Endodermal cell (in vitro differentiated cells): ENCODE data around the gene GTF2F1. TPM values are rescaled to one million over a fixed set of nuclear protein-coding genes. Genes with fewer than 3 reads are reported as not detected.
"Not testable (repeated sequence)": the region's sequence is repeated elsewhere in the genome, so short reads cannot be mapped to it uniquely, and the experiment has no call there.

Experiments used
- DNase-seq: peaks from one replicate; pipeline ENCODE4 v3.0.0-alpha.2; 2017
- H3K27ac ChIP-seq: 2 replicates; pipeline ENCODE4 v1.5.1; 2013; ENCODE audit warnings: mild to moderate bottlenecking, low read depth, low read length, moderate library complexity
- H3K27me3 ChIP-seq: 2 replicates; pipeline ENCODE4 v1.6.1; 2013; ENCODE audit warnings: mild to moderate bottlenecking, low read length, moderate library complexity; ENCODE audit not compliant: insufficient read depth, control insufficient read depth, poor library complexity, severe bottlenecking
- H3K36me3 ChIP-seq: 2 replicates; pipeline ENCODE4 v1.7.0; 2013; ENCODE audit warnings: mild to moderate bottlenecking, low read length, moderate library complexity; ENCODE audit not compliant: control insufficient read depth, insufficient read depth
- H3K4me1 ChIP-seq: one replicate; pipeline ENCODE4 v1.7.0; 2013; ENCODE audit warnings: low read length; ENCODE audit not compliant: control insufficient read depth, insufficient read depth
- H3K4me3 ChIP-seq: 2 replicates; pipeline ENCODE4 v1.5.1; 2013; ENCODE audit warnings: mild to moderate bottlenecking, low read length, moderate library complexity
- H3K9ac ChIP-seq: 2 replicates; pipeline ENCODE4 v1.6.1; 2013; ENCODE audit warnings: mild to moderate bottlenecking, low read length, moderate library complexity; ENCODE audit not compliant: poor library complexity, severe bottlenecking; ENCODE audit errors: extremely low read depth
- H3K9me3 ChIP-seq: 2 replicates; pipeline ENCODE4 v1.6.1; 2013; ENCODE audit warnings: mild to moderate bottlenecking, low read length, moderate library complexity; ENCODE audit not compliant: control insufficient read depth
- H3K27ac Mint-ChIP-seq: 2 replicates; pipeline ENCODE4 v1.8.0; 2020; ENCODE audit warnings: mixed read lengths
- H3K27me3 Mint-ChIP-seq: 2 replicates; pipeline ENCODE4 v1.8.0; 2021; ENCODE audit warnings: mild to moderate bottlenecking, mixed read lengths; ENCODE audit not compliant: insufficient read depth
- H3K36me3 Mint-ChIP-seq: 2 replicates; pipeline ENCODE4 v1.8.0; 2020; ENCODE audit warnings: low read depth, mixed read lengths
- H3K4me1 Mint-ChIP-seq: 2 replicates; pipeline ENCODE4 v1.8.0; 2020; ENCODE audit warnings: mixed read lengths
- H3K4me3 Mint-ChIP-seq: 2 replicates; pipeline ENCODE4 v1.8.0; 2020; ENCODE audit warnings: mild to moderate bottlenecking, moderate library complexity, mixed read lengths
- H3K9me3 Mint-ChIP-seq: 2 replicates; pipeline ENCODE4 v1.8.0; 2020; ENCODE audit warnings: mild to moderate bottlenecking, mixed read lengths
- WGBS, 2 experiments: methylation state at CpG; one replicate each; pipeline versions ENCODE4 v1.1.5 to v1.1.7; 2013; ENCODE audit warnings: missing lambda C conversion rate in 2 of 2, mixed read lengths in 1 of 2; ENCODE audit not compliant: insufficient coverage in 1 of 2, insufficient read length in 1 of 2; 5-methylcytosine and 5-hydroxymethylcytosine counted together
- total RNA-seq, 2 donors: library from RNA; stranded (reverse); fragmentation: NEBNext Ultra II Directional in 1 of 2; extraction: Animal tissue kit (Norgen Biotek cat#: 25700) in 1 of 2; gene quantifications; 2 replicates in 1 of 2; 3 replicates in 1 of 2; pipeline ENCODE4 v1.2.1, GENCODE V29; 2021
- TF ChIP-seq, protein P1 (sequence below): fragments of 200-600 bp; sonication (generic); conservative IDR thresholded peaks from 2 replicates; pipeline ENCODE4 v1.5.0; 2021; ENCODE audit warnings: antibody characterized with exemption, mild to moderate bottlenecking

The GTF2F1 gene
- total RNA-seq, 2 donors from 2014 or later = 59.2 to 66.4 TPM

- Mint-ChIP-seq H3K27me3 (peaks cover 4% of the 10 kb centered on the region), H3K4me3 (no peak overlapping the region), H3K9me3 (peaks cover 4% of the 10 kb centered on the region), H3K36me3 (peaks cover 7% of the 10 kb centered on the region), H3K27ac (no peak overlapping the region), H3K4me1 (peaks cover 3% of the 10 kb centered on the region)
- Histone ChIP-seq H3K27me3 (no peaks in the 10 kb centered on the region), H3K9me3 (no peaks in the 10 kb centered on the region), H3K27ac (no peak overlapping the region), H3K4me3 (no peak overlapping the region), H3K4me1 (no peaks in the 10 kb centered on the region), H3K36me3 (peaks cover 5% of the 10 kb centered on the region), H3K9ac (no peak overlapping the region)
- 86 to 94% methylated on average over 5 of the region's 5 CpGs for WGBS, 2 experiments
- DNase-seq = no peak
- TF ChIP-seq, protein P1, sequence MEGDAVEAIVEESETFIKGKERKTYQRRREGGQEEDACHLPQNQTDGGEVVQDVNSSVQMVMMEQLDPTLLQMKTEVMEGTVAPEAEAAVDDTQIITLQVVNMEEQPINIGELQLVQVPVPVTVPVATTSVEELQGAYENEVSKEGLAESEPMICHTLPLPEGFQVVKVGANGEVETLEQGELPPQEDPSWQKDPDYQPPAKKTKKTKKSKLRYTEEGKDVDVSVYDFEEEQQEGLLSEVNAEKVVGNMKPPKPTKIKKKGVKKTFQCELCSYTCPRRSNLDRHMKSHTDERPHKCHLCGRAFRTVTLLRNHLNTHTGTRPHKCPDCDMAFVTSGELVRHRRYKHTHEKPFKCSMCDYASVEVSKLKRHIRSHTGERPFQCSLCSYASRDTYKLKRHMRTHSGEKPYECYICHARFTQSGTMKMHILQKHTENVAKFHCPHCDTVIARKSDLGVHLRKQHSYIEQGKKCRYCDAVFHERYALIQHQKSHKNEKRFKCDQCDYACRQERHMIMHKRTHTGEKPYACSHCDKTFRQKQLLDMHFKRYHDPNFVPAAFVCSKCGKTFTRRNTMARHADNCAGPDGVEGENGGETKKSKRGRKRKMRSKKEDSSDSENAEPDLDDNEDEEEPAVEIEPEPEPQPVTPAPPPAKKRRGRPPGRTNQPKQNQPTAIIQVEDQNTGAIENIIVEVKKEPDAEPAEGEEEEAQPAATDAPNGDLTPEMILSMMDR = no peak
Observed at GRCh38 chr19:6359568-6360341, 33.2 kb downstream of the GTF2F1 start.

DNA sequence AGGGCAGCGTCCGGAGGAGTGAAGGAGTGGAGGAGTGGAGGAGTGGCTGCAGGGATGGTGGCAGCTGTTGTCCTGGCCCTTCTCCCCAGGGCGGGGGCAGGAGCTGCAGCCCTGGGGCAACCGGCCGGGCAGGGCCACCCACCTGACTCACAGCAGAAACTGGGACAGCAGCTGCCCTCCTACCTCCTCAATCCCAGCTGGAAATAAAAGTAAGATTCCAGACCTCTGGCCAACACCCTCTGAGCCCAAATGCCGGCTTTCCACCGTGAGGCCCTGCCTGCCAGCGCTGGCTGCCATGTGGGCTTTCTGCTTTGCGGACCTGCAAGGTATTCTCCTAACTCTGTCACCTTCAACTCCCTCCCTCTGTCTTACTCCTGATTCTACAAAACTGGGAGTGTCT is 35.0 kb downstream of the GTF2F1 start:
- TF ChIP-seq, protein P1 = no peak
- Histone ChIP-seq H3K27ac (no peak overlapping the region), H3K36me3 (no peaks in the 10 kb centered on the region), H3K9me3 (peaks cover 3% of the 10 kb centered on the region), H3K27me3 (no peaks in the 10 kb centered on the region), H3K9ac (no peak overlapping the region), H3K4me3 (no peak overlapping the region), H3K4me1 (no peaks in the 10 kb centered on the region)
- Mint-ChIP-seq H3K27me3 (peaks cover 4% of the 10 kb centered on the region), H3K36me3 (no peaks in the 10 kb centered on the region), H3K4me1 (peaks cover 3% of the 10 kb centered on the region), H3K27ac (no peak overlapping the region), H3K9me3 (peaks cover 11% of the 10 kb centered on the region), H3K4me3 (no peak overlapping the region)
- 76 to 82% methylated on average over 4 to 9 of the region's 9 CpGs for WGBS, 2 experiments
- no peak for DNase-seq

- Mint-ChIP-seq H3K27ac (no peak overlapping the region), H3K4me1 (peaks cover under 1% of the 10 kb centered on the region), H3K4me3 (no peak overlapping the region), H3K9me3 (peaks cover 15% of the 10 kb centered on the region), H3K36me3 (no peaks in the 10 kb centered on the region), H3K27me3 (peaks cover 4% of the 10 kb centered on the region)
- 90 to 95% methylated on average over 10 to 14 of the region's 14 CpGs for WGBS, 2 experiments
- H3K9me3 ChIP-seq = peaks cover 3% of the 10 kb centered on the region
- no peaks in the 10 kb centered on the region for H3K4me1 ChIP-seq
- no peak overlapping the region for H3K4me3 ChIP-seq
- no peaks in the 10 kb centered on the region for H3K36me3 ChIP-seq
- H3K27ac ChIP-seq = no peak overlapping the region
- no peak overlapping the region for H3K9ac ChIP-seq
- TF ChIP-seq, protein P1 = no peak
- DNase-seq = no peak
- H3K27me3 ChIP-seq = no peaks in the 10 kb centered on the region
Observed at GRCh38 chr19:6357174-6357573, 35.8 kb downstream of the GTF2F1 start.

DNA sequence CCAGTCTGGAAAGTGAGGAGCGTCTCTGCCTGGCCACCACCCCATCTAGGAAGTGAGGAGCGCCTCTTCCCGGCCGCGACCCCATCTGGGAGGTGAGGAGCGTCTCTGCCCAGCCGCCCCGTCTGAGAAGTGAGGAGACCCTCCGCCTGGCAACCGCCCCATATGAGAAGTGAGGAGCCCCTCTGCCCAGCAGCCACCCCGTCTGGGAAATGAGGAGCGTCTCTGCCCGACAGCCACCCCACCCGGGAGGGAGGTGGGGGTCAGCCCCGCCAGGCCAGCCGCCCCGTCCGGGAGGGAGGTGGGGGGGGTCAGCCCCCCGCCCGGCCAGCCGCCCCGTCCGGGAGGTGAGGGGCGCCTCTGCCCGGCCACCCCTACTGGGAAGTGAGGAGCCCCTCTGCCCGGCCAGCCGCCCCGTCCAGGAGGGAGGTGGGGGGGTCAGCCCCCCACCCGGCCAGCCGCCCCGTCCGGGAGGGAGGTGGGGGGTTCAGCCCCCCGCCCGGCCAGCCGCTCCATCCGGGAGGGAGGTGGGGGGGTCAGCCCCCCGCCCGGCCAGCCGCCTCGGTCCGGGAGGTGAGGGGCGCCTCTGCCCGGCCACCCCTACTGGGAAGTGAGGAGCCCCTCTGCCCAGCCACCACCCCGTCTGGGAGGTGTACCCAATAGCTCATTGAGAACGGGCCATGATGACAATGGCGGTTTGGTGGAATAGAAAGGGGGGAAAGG is 37.5 kb downstream of the GTF2F1 start:
- H3K9me3 Mint-ChIP-seq = peaks cover 18% of the 10 kb centered on the region
- DNase-seq = not testable (repeated sequence)

More for the DNA sequence above, 37.5 kb downstream of the GTF2F1 start:
- H3K4me1 Mint-ChIP-seq, H3K27me3 Mint-ChIP-seq, H3K36me3 ChIP-seq, H3K4me1 ChIP-seq, H3K27me3 ChIP-seq, H3K27ac ChIP-seq, H3K36me3 Mint-ChIP-seq, H3K9ac ChIP-seq, H3K4me3 Mint-ChIP-seq, H3K4me3 ChIP-seq, H3K9me3 ChIP-seq, H3K27ac Mint-ChIP-seq: not testable (repeated sequence)
- 96 to 100% methylated on average over 6 to 28 of the region's 46 CpGs for WGBS, 2 experiments
